GM19043 (cell line): ENCODE data around the gene CTSE.

Experiments used
- ATAC-seq: cut with Tn5 transposase; IDR thresholded peaks from one replicate; pipeline ENCODE4 v1.9.1; 2021; ENCODE audit warnings: low read depth; ENCODE audit not compliant: unreplicated experiment

The CTSE gene

GRCh38 chr1:205994346-205994745 is 29.3 kb downstream of the CTSE start:
- ATAC-seq, result no peak

- no peak for ATAC-seq
Observed at GRCh38 chr1:205993068-205993467, 30.6 kb downstream of the CTSE start.

GRCh38 chr1:205992218-205992882 is 31.3 kb downstream of the CTSE start:
- no peak for ATAC-seq

GRCh38 chr1:205991237-205991636 is 32.5 kb downstream of the CTSE start:
- no peak for ATAC-seq

- ATAC-seq, result no peak
Observed at GRCh38 chr1:205990226-205990625, 33.5 kb downstream of the CTSE start.

GRCh38 chr1:205989786-205990185 is 33.9 kb downstream of the CTSE start:
- ATAC-seq, result no peak

GRCh38 chr1:205988585-205988995 is 35.1 kb downstream of the CTSE start:
- no peak for ATAC-seq

- no peak for ATAC-seq
Observed at GRCh38 chr1:205986861-205987260, 36.8 kb downstream of the CTSE start.

GRCh38 chr1:205986292-205986691 is 37.4 kb downstream of the CTSE start:
- ATAC-seq, result no peak

GRCh38 chr1:205985330-205986005 is 38.2 kb downstream of the CTSE start:
- no peak for ATAC-seq

- ATAC-seq, result no peak
Observed at GRCh38 chr1:205983925-205984725, 39.6 kb downstream of the CTSE start.

- no peak for ATAC-seq
Observed at GRCh38 chr1:205981257-205981656, 42.4 kb downstream of the CTSE start.

- no peak for ATAC-seq
Observed at GRCh38 chr1:205980237-205980870, 43.3 kb downstream of the CTSE start.

GRCh38 chr1:205979301-205979700 is 44.4 kb downstream of the CTSE start:
- no peak for ATAC-seq

GRCh38 chr1:205978676-205979075 is 45.0 kb downstream of the CTSE start:
- no peak for ATAC-seq

GRCh38 chr1:205977402-205978014 is 46.2 kb downstream of the CTSE start:
- no peak for ATAC-seq

GRCh38 chr1:205976708-205977401 is 46.8 kb downstream of the CTSE start:
- ATAC-seq, result no peak

GRCh38 chr1:205976036-205976435 is 47.7 kb downstream of the CTSE start:
- no peak for ATAC-seq

- no peak for ATAC-seq
Observed at GRCh38 chr1:205975387-205975998, 48.2 kb downstream of the CTSE start.

- ATAC-seq, result no peak
Observed at GRCh38 chr1:205974712-205975111, 49.0 kb downstream of the CTSE start.
